ENCODE results near the gene RCAN2.

The RCAN2 gene

GRCh38 chr6:46491628-46492547 lies 639 bp upstream of the RCAN2 start:
- peak; percentile 14 to 59 (median 36) for DNase-seq

GRCh38 chr6:46490425-46491200 lies 636 bp downstream of the RCAN2 start:
- peak in 1 of 4 experiments; percentile 38 for DNase-seq

DNA sequence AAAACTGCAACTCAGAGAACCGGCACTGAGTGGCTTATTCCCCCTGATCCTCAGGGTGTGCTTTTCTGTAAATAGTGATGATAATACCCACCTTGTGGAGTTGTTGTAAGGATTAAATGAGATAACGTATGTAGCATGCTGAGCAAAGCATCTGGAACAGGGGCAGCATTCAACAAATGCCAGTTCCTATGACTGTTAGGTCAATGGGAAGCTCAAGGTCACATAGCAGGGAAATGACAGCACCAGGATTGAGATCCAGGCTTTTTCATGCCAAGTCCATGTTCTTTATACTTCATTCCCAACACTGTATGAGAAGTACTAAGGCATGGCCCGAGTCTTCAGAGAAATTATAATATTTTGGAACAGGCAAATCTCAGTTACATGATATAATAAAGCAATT lies 5.1 kb downstream of the RCAN2 start:
- DNase-seq, result no peak

GRCh38 chr6:46484081-46484820 lies 7.0 kb downstream of the RCAN2 start:
- no peak for DNase-seq

DNA sequence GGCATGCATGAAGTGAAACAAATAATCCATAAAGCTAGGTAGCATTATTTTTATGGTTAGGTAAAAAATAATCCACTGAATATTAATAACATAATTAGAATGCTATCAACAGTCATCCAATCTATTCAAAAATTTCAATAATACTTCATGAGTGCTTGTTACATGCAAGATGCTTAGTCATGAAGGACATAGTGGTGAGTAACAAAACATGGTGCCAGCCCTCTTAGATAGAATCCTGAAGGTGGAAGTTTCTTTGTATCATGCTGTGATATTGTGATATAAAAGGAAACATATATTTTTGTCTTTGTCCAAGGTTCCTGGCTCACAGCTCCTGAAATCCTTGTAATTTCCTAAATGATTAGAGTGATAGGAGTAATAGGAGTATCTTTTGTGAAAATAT lies 14.9 kb downstream of the RCAN2 start:
- DNase-seq, result no peak

- no peak for DNase-seq
Observed at GRCh38 chr6:46473881-46474280, 17.4 kb downstream of the RCAN2 start.

- no peak for DNase-seq
Observed at GRCh38 chr6:46472243-46472642, 19.0 kb downstream of the RCAN2 start.

GRCh38 chr6:46469021-46469420 lies 22.2 kb downstream of the RCAN2 start:
- DNase-seq, result peak in 1 of 4 experiments; percentile 4

DNA sequence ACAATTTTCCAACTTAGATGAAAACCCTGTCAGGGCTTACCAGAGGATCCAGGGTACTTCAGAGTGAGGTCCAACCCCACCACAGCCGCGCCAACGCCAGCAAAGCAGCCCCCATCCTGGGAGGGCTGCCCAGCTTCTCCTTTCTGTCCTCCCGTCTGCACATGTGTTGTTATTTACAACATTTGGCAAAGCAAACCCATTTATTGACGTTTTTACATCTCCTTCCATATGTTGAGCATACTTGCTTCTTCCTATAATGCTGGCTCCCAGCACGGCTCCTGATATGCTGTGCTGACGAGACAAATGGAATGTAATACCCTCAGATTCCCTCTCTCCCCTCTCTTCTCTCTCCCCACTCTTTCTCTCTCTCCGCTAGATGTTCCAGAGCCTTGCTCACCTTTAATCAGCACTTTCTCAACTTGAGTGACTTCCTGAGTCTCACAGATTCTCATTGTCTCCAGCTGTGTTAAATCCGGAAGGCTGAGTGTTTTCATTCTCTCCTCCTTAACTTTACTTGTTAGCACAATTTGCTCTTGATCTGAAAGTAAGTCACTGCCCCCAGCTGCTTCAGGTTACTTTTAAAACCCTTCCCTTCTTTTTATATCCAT lies 22.7 kb downstream of the RCAN2 start:
- DNase-seq, result no peak

DNA sequence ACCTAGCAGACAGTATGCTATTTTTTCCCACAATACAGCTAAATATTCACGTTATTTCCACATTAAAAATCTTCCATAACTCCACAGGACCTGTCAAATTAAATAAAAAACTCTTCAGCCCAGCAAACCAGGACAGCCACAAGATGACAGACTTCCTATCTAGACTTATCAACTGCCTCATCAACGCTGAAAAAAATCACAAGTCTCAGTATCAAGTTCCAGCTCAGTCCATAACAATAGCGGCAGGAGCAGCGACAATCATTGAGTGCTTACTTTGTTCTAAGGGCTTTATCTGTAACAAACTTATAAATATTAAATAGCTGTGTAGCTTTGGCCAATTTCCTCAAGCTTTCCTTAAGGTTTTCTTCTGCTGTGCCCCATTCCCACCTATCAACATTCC lies 24.7 kb downstream of the RCAN2 start:
- DNase-seq, result no peak

DNA sequence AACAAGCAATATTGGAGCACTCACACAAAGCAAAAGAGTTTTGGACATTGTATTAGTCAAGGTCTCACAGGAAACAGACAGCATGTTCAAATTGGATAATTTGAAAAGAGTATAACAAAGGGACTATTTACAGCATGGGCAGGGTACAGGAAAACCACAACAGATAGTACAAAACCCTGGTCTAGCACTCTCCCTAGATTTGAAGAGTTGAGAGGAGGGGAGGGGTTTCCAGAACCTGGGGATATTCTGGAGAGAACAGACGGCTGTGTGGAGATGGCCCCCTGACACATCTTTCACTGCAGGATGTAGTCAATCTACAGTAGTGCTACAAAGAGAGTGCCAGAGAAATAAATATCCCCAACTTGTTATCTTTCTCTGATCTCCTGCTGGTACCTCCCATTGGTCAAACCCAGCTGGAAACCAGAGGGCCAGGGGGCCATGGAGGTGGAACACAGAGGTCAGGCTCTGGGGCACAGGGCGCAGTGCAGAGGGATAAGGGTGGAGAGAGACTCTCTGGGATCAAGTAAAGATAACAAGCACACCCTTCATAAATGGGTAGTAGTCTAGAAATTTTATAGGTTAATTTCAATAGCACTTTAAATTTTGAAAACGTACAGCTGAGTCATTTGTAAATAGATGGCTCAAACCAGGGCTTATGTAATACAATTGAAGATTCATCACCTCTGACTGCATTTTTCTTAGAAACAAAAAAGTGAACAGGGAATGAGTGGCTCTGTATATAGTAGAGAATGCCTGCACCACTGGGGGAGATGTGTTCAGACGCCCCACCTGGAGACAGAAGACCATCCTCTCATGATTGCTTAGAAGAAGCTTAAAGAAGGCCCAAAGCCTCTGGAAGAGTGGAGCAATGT lies 25.7 kb downstream of the RCAN2 start:
- no peak for DNase-seq

- no peak for DNase-seq
Observed at GRCh38 chr6:46456297-46456696, 35.0 kb downstream of the RCAN2 start.

DNA sequence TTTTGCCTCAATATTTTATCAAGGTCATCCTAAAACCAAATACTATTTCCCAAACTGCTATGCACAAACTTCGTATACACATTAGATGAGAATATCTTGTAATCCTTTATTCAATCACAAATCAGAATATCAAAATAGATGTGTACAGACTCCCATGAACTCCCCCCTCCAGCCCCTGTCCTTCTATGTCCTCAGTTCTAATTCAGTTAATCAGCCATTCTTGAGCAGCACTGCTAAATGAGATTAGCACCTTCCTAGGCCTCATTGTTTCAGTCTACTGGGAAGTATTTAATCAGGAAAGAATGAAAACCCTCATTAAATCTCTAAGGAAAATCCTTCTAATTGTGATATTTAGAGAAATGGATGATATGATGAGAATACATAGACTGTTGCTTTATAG lies 36.6 kb downstream of the RCAN2 start:
- DNase-seq, result no peak

GRCh38 chr6:46453741-46454316 lies 37.4 kb downstream of the RCAN2 start:
- DNase-seq, result no peak

DNA sequence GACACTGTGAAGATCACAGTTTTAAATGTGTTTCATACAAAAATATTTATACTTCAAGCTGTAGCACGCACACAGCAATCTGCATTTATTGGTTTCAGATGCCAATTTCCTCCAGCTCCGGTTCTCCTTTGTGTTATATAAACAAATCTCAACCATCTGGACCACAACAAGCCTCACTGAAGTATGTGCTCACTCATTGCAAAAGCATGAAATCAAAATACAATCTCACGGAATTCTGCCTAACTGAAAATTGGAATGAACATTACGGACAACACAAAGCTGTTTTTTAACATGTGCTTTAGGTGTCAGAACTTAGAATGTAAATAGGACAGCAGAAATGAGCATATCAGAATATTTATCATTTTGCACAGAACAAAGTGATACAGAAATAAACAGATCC lies 38.0 kb downstream of the RCAN2 start:
- DNase-seq, result no peak

GRCh38 chr6:46452312-46452917 lies 38.8 kb downstream of the RCAN2 start:
- no peak for DNase-seq

DNA sequence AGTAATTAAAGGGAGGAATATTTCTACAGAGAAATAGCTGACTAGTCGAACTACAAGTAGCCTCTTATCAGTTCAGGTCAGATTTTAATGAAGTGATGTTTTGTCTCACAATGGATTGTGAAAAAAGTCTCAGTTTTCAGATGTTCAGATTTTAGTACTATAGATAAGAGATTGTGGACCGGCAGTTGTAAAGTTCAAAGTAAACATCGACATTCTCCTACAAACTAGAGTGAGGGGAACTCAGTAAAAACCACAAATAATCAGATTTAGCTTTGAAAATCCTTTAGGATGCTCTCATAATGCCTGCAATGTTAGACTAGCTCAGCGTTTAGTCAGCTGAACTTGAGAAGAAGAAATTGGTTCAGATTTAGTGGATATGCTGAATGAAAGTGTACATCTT lies 39.9 kb downstream of the RCAN2 start:
- no peak for DNase-seq

- no peak for DNase-seq
Observed at GRCh38 chr6:46444772-46445454, 46.3 kb downstream of the RCAN2 start.

- no peak for DNase-seq
Observed at GRCh38 chr6:46443623-46444022, 47.6 kb downstream of the RCAN2 start.

GRCh38 chr6:46440641-46441040 lies 50.6 kb downstream of the RCAN2 start:
- no peak for DNase-seq
